Nephron (organoid): Measurements from ENCODE around the gene CACNA1H.
"Not testable (repeated sequence)": the region's sequence is repeated elsewhere in the genome, so short reads cannot be mapped to it uniquely, and the experiment has no call there.

Experiments used
- H3K27ac Mint-ChIP-seq, 3 experiments: 2 replicates each; pipeline ENCODE4 v1.8.0; 2020; ENCODE audit warnings: mixed read lengths in 3 of 3, mild to moderate bottlenecking in 2 of 3, moderate library complexity in 1 of 3
- H3K27me3 Mint-ChIP-seq: 2 replicates; pipeline ENCODE4 v1.8.0; 2021; ENCODE audit warnings: low read depth, mild to moderate bottlenecking, moderate library complexity, mixed read lengths
- H3K36me3 Mint-ChIP-seq: 2 replicates; pipeline ENCODE4 v1.8.0; 2020; ENCODE audit warnings: low read depth, mixed read lengths
- H3K4me1 Mint-ChIP-seq: 2 replicates; pipeline ENCODE4 v1.8.0; 2020; ENCODE audit warnings: mixed read lengths
- H3K4me3 Mint-ChIP-seq, 3 experiments: 2 replicates each; pipeline ENCODE4 v1.8.0; 2020; ENCODE audit warnings: mild to moderate bottlenecking in 3 of 3, mixed read lengths in 3 of 3, moderate library complexity in 2 of 3
- H3K9me3 Mint-ChIP-seq: 2 replicates; pipeline ENCODE4 v1.8.0; 2020; ENCODE audit warnings: mixed read lengths
- CTCF ChIP-seq, 3 experiments: fragments of 200-600 bp; sonication (generic); IDR thresholded peaks; one replicate each; pipeline ENCODE4 v1.5.0; 2021; ENCODE audit warnings: antibody characterized with exemption in 3 of 3; ENCODE audit not compliant: unreplicated experiment in 3 of 3

Gene CACNA1H

GRCh38 chr16:1225051-1225451 is 72.1 kb downstream of the CACNA1H start, which contains the start of gene TPSG1:
TPSG1 (minus strand) TSS chr16:1225268; CDS start chr16:1225252, 16 bp downstream.
- Mint-ChIP-seq H3K9me3 (no peaks in the 10 kb centered on the region), H3K27me3 (peaks cover 7% of the 10 kb centered on the region), H3K36me3 (peaks cover 9% of the 10 kb centered on the region), H3K27ac (no peak within 1 kb of the TSS), H3K4me1 (peaks cover 5% of the 10 kb centered on the region), H3K4me3 (no peak within 1 kb of the TSS)
- no peak for TF ChIP-seq CTCF (IDR thresholded peaks at IDR 0.05; ENCODE audit: unreplicated experiment in 3 of 3)

- not testable (repeated sequence) for H3K27ac Mint-ChIP-seq, H3K27me3 Mint-ChIP-seq, H3K9me3 Mint-ChIP-seq, H3K4me1 Mint-ChIP-seq, H3K4me3 Mint-ChIP-seq, H3K36me3 Mint-ChIP-seq
Measured at GRCh38 chr16:1225728-1226311, 72.9 kb downstream of the CACNA1H start.

GRCh38 chr16:1226692-1227091 is 73.8 kb downstream of the CACNA1H start:
- H3K9me3 Mint-ChIP-seq, H3K4me1 Mint-ChIP-seq, H3K27me3 Mint-ChIP-seq, H3K36me3 Mint-ChIP-seq, H3K27ac Mint-ChIP-seq, H3K4me3 Mint-ChIP-seq: not testable (repeated sequence)

GRCh38 chr16:1228227-1228626 is 75.3 kb downstream of the CACNA1H start:
- H3K9me3 Mint-ChIP-seq, H3K36me3 Mint-ChIP-seq, H3K4me1 Mint-ChIP-seq, H3K4me3 Mint-ChIP-seq, H3K27ac Mint-ChIP-seq, H3K27me3 Mint-ChIP-seq: not testable (repeated sequence)

- not testable (repeated sequence) for H3K27ac Mint-ChIP-seq, H3K4me3 Mint-ChIP-seq, H3K27me3 Mint-ChIP-seq, H3K4me1 Mint-ChIP-seq, H3K36me3 Mint-ChIP-seq, H3K9me3 Mint-ChIP-seq
Measured at GRCh38 chr16:1229476-1229875, 76.6 kb downstream of the CACNA1H start.

- H3K4me3 Mint-ChIP-seq, H3K27ac Mint-ChIP-seq, H3K9me3 Mint-ChIP-seq, H3K27me3 Mint-ChIP-seq, H3K4me1 Mint-ChIP-seq, H3K36me3 Mint-ChIP-seq: not testable (repeated sequence)
Measured at GRCh38 chr16:1230084-1230470, 77.2 kb downstream of the CACNA1H start, which contains the start of gene TPSB2. TPSB2 (minus strand) TSS chr16:1230184; CDS start chr16:1229951, 233 bp downstream.

- not testable (repeated sequence) for H3K4me1 Mint-ChIP-seq, H3K9me3 Mint-ChIP-seq, H3K36me3 Mint-ChIP-seq, H3K4me3 Mint-ChIP-seq, H3K27me3 Mint-ChIP-seq, H3K27ac Mint-ChIP-seq
Measured at GRCh38 chr16:1230471-1231212, 77.7 kb downstream of the CACNA1H start.

- H3K27ac Mint-ChIP-seq, H3K27me3 Mint-ChIP-seq, H3K4me3 Mint-ChIP-seq, H3K36me3 Mint-ChIP-seq, H3K9me3 Mint-ChIP-seq, H3K4me1 Mint-ChIP-seq: not testable (repeated sequence)
Measured at GRCh38 chr16:1231301-1231700, 78.4 kb downstream of the CACNA1H start.

- H3K4me1 Mint-ChIP-seq, H3K4me3 Mint-ChIP-seq, H3K27me3 Mint-ChIP-seq, H3K36me3 Mint-ChIP-seq, H3K27ac Mint-ChIP-seq, H3K9me3 Mint-ChIP-seq: not testable (repeated sequence)
Measured at GRCh38 chr16:1232049-1232748, 79.3 kb downstream of the CACNA1H start.

- not testable (repeated sequence) for H3K27ac Mint-ChIP-seq, H3K9me3 Mint-ChIP-seq, H3K27me3 Mint-ChIP-seq, H3K36me3 Mint-ChIP-seq, H3K4me3 Mint-ChIP-seq, H3K4me1 Mint-ChIP-seq
Measured at GRCh38 chr16:1236659-1237058, 83.8 kb downstream of the CACNA1H start.
